IMR-90 (cell line): ENCODE results near the gene AAR2. TPM values are rescaled to one million over a fixed set of nuclear protein-coding genes. Genes with fewer than 3 reads are reported as not detected.

Source experiments
- ATAC-seq: fragments of 200-7000 bp; cut with Tn5 transposase; 2 replicates; pipeline ENCODE4 v1.9.1; 2020; ENCODE audit warnings: low read depth, mild to moderate bottlenecking, moderate library complexity
- BruUV-seq: library from RNA; stranded (reverse); fragments of 400-500 nt; replicated peaks from 2 replicates; lab custom pipeline; 2021; lab: Mats Ljungman, UMichigan
- CTCF ChIA-PET: fragments of 300-600 bp; formaldehyde crosslinking; extraction: SDS; loops from one replicate; lab custom pipeline; 2021; ENCODE audit warnings: antibody characterized with exemption; lab: Yijun Ruan, JAX
- POLR2A ChIA-PET: fragments of 300-600 bp; sonication (Branson Sonifier 250); formaldehyde crosslinking; loops from one replicate; lab custom pipeline; 2022; ENCODE audit warnings: antibody characterized with exemption; ENCODE audit not compliant: unreplicated experiment; lab: Charles Lee
- DNase-seq: peaks from one replicate; pipeline ENCODE4 v3.0.0; 2013
- H2AFZ ChIP-seq: replicated peaks from 2 replicates; pipeline ENCODE3; 2013; ENCODE audit warnings: low read length, mild to moderate bottlenecking; ENCODE audit not compliant: poor library complexity
- H2AK5ac ChIP-seq: 2 replicates; pipeline ENCODE4 v1.6.1; 2013; ENCODE audit warnings: low read depth, low read length, inconsistent platforms
- H2AK9ac ChIP-seq: replicated peaks from 2 replicates; pipeline ENCODE3; 2013; ENCODE audit warnings: mild to moderate bottlenecking, low read depth, low read length, moderate library complexity; ENCODE audit not compliant: poor library complexity
- H2BK120ac ChIP-seq: 2 replicates; pipeline ENCODE4 v1.6.1; 2013; ENCODE audit warnings: low read depth, low read length, inconsistent platforms
- H2BK15ac ChIP-seq: 3 replicates; pipeline ENCODE4 v1.6.1; 2013; ENCODE audit warnings: low read depth, low read length, inconsistent platforms
- H2BK20ac ChIP-seq: 2 replicates; pipeline ENCODE4 v1.6.1; 2013; ENCODE audit warnings: low read depth, mild to moderate bottlenecking, inconsistent platforms, low read length, moderate library complexity
- H2BK5ac ChIP-seq: 2 replicates; pipeline ENCODE4 v1.6.1; 2013; ENCODE audit warnings: mild to moderate bottlenecking, low read depth, low read length, inconsistent platforms; ENCODE audit not compliant: poor library complexity, severe bottlenecking
- H3K14ac ChIP-seq: replicated peaks from 2 replicates; pipeline ENCODE4 v1.6.1; 2013; ENCODE audit warnings: low read depth, low read length, inconsistent platforms
- H3K18ac ChIP-seq: 2 replicates; pipeline ENCODE4 v1.6.1; 2013; ENCODE audit warnings: low read depth, low read length, control low read depth
- H3K23ac ChIP-seq: 2 replicates; pipeline ENCODE4 v1.6.1; 2013; ENCODE audit warnings: low read depth, low read length, inconsistent platforms
- H3K27ac ChIP-seq: 2 replicates; pipeline ENCODE4 v1.5.1; 2013; ENCODE audit warnings: mild to moderate bottlenecking, control low read depth, low read length; ENCODE audit not compliant: insufficient read depth
- H3K27me3 ChIP-seq: 2 replicates; pipeline ENCODE4 v1.6.1; 2013; ENCODE audit warnings: low read length; ENCODE audit not compliant: control insufficient read depth, insufficient read depth
- H3K36me3 ChIP-seq: 2 replicates; pipeline ENCODE4 v1.6.1; 2013; ENCODE audit warnings: low read length, mixed read lengths; ENCODE audit not compliant: control insufficient read depth, insufficient read depth
- H3K4ac ChIP-seq: 2 replicates; pipeline ENCODE4 v1.6.1; 2013; ENCODE audit warnings: low read depth, low read length, inconsistent platforms
- H3K4me1 ChIP-seq: 2 replicates; pipeline ENCODE4 v1.6.1; 2013; ENCODE audit warnings: low read length, mixed read lengths; ENCODE audit not compliant: control insufficient read depth, insufficient read depth
- H3K4me2 ChIP-seq: 2 replicates; pipeline ENCODE4 v1.6.1; 2013; ENCODE audit warnings: low read depth, mild to moderate bottlenecking, control low read depth, low read length, moderate library complexity
- H3K4me3 ChIP-seq: 2 replicates; pipeline ENCODE4 v1.5.1; 2013; ENCODE audit warnings: low read depth, mild to moderate bottlenecking, control low read depth, low read length, moderate library complexity; ENCODE audit not compliant: insufficient read depth
- H3K56ac ChIP-seq: 2 replicates; pipeline ENCODE4 v1.6.1; 2013; ENCODE audit warnings: low read length, inconsistent platforms; ENCODE audit not compliant: insufficient read depth; ENCODE audit errors: extremely low read depth
- H3K79me1 ChIP-seq, 2 experiments: 2 replicates each; pipeline ENCODE4 v1.6.1; 2013; ENCODE audit warnings: low read length in 2 of 2, inconsistent platforms in 1 of 2, low read depth in 1 of 2
- H3K9ac ChIP-seq: 2 replicates; pipeline ENCODE4 v1.6.1; 2013; ENCODE audit warnings: low read depth, low read length, control low read depth
- H3K9me1 ChIP-seq: 2 replicates; pipeline ENCODE4 v1.6.1; 2013; ENCODE audit warnings: low read length, inconsistent platforms; ENCODE audit not compliant: insufficient read depth
- H3K9me3 ChIP-seq: 2 replicates; pipeline ENCODE4 v1.6.1; 2013; ENCODE audit warnings: low read length; ENCODE audit not compliant: control insufficient read depth, insufficient read depth
- H4K20me1 ChIP-seq: 2 replicates; pipeline ENCODE4 v1.6.1; 2013; ENCODE audit warnings: low read length, inconsistent platforms; ENCODE audit not compliant: insufficient read depth
- H4K5ac ChIP-seq: 2 replicates; pipeline ENCODE4 v1.6.1; 2013; ENCODE audit warnings: mild to moderate bottlenecking, low read depth, low read length, control low read depth
- H4K8ac ChIP-seq, 2 experiments: 2 replicates each; pipeline ENCODE4 v1.6.1; 2013; ENCODE audit warnings: low read depth in 2 of 2, low read length in 2 of 2, control low read depth in 1 of 2, inconsistent platforms in 1 of 2
- H4K91ac ChIP-seq: 2 replicates; pipeline ENCODE4 v1.6.1; 2013; ENCODE audit warnings: low read depth, low read length, inconsistent platforms; ENCODE audit not compliant: insufficient read depth
- CEBPB ChIP-seq: IDR thresholded peaks from 2 replicates; pipeline ENCODE4 v1.6.1; 2012; ENCODE audit warnings: low read depth, low read length, improper control_type of control experiment
- FOS ChIP-seq: fragments of 150-350 bp; IDR thresholded peaks from 2 replicates; pipeline ENCODE4 v1.6.1; 2016; ENCODE audit warnings: low read depth, low read length
- MXI1 ChIP-seq: IDR thresholded peaks from 2 replicates; pipeline ENCODE4 v1.6.1; 2012; ENCODE audit warnings: low read depth, mild to moderate bottlenecking, low read length, moderate library complexity, borderline replicate concordance
- SMC3 ChIP-seq: fragments of 150-350 bp; IDR thresholded peaks from 2 replicates; pipeline ENCODE4 v1.6.1; 2016; ENCODE audit warnings: low read depth, mild to moderate bottlenecking, antibody characterized with exemption, low read length, moderate library complexity
- WGBS, 2 experiments: methylation state at CpG; one replicate each; pipeline versions ENCODE4 v1.1.5 to v1.1.7; 2013; ENCODE audit warnings: missing lambda C conversion rate in 2 of 2; ENCODE audit not compliant: insufficient read length in 1 of 2; ENCODE audit errors: extremely low coverage in 2 of 2; 5-methylcytosine and 5-hydroxymethylcytosine counted together
- dilution Hi-C: fragments of 300-500 bp; cut with HindIII; formaldehyde crosslinking; loops from one replicate; pipeline ENCODE4 v1.14.3; 2018; ENCODE audit warnings: low sequenced_read_pairs; ENCODE audit not compliant: unreplicated experiment
- in situ Hi-C: fragments of 300-500 bp; cut with MboI; formaldehyde crosslinking; loops from 3 replicates; pipeline ENCODE4 v1.14.3; 2019; ENCODE audit warnings: low sequenced_read_pairs, inconsistent platforms, mixed read lengths
- intact Hi-C: fragments of 100-400 bp; cut with micrococcal nuclease; formaldehyde crosslinking; loops from 2 replicates; pipeline ENCODE4 v1.10.0; 2022
- polyA plus RNA-seq, 3 experiments: library from polyadenylated mRNA; depleted of rRNA; stranded (reverse); fragments of >200 nt; gene quantifications; 2 replicates each; pipeline ENCODE4 v1.2.3, GENCODE V29; 2012; ENCODE audit warnings: low replicate concordance in 1 of 3
- total RNA-seq: library from RNA; depleted of rRNA; stranded (reverse); fragments of >200 nt; gene quantifications from 2 replicates; pipeline ENCODE4 v1.2.3, GENCODE V29; 2012
- TF ChIP-seq, protein P1 (sequence below): conservative IDR thresholded peaks from 2 replicates; pipeline ENCODE4 v1.5.1; 2012; ENCODE audit warnings: mild to moderate bottlenecking, low read depth, low read length, improper control_type of control experiment

The AAR2 gene
- total and polyA plus RNA-seq, 2 of the 4 experiments (the other 2 are of a cell fraction) = 28.2 to 35.8 TPM

DNA sequence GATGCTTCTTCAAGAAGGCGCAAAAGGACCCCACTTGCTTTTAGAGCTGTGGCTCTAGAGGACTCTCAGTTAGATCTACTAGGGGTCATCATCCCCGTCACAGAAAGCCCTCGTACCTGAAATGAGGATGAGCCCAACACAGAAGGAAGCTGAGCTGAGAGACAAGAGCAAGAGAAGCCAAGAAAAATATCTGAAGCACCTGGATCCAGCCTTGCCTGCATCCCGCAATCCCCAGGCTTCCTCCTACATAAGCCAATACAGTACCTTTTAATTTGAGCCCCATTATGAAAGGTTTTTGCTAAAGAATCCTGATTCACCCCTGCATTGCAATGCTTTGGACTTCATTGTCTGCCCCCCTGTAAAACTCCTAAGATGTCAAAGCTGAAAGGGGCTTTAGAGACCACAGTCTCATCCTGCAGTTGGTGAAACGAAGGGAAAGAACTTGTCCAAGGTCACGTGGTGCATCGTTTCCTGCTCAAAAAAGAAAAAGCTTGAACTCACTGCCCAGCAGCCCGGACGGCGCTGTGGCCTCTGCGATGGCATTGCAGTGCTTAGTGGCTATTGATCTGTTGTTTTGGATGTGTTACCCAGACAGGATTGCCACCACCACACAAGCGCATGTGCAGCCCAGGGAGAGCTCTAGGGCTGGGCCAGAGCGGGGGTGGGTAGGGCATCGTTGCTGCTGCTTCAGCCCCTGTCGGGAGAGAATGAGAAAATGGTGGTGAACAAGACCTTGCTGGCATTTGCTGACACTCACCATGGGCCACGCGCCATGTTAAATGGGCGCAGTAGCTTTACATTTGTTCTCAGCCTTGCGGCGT lies 28.4 kb downstream of the AAR2 start:
- no peaks in the 10 kb centered on the region for H3K36me3 ChIP-seq
- ChIA-PET POLR2A (no interaction called here), CTCF (no interaction called here)
- H3K23ac ChIP-seq = no peak overlapping the region
- dilution Hi-C loops = no loop called here
- no peaks in the 10 kb centered on the region for H3K79me1 ChIP-seq
- intact Hi-C loops = no loop called here
- no peak overlapping the region for H3K14ac ChIP-seq
- no peak overlapping the region for H3K4ac ChIP-seq
- H2BK15ac ChIP-seq = no peak overlapping the region
- DNase-seq (no peak), ATAC-seq (no peak)
- H2AK9ac ChIP-seq = no peak overlapping the region
- no peaks in the 10 kb centered on the region for H4K20me1 ChIP-seq
- no peak overlapping the region for H4K91ac ChIP-seq
- no peak overlapping the region for H2BK20ac ChIP-seq
- no peak overlapping the region for H3K27ac ChIP-seq
- H3K4me3 ChIP-seq = no peak overlapping the region
- no peak overlapping the region for H2AFZ ChIP-seq
- H3K56ac ChIP-seq = no peak overlapping the region
- no peak overlapping the region for H2BK120ac ChIP-seq
- no peaks in the 10 kb centered on the region for H3K9me3 ChIP-seq
- in situ Hi-C loops = no loop called here
- no peak overlapping the region for H3K9ac ChIP-seq
- H2BK5ac ChIP-seq = no peak overlapping the region
- H3K9me1 ChIP-seq = no peaks in the 10 kb centered on the region
- no peaks in the 10 kb centered on the region for H3K4me1 ChIP-seq
- BruUV-seq = no TSS peak
- no peak overlapping the region for H2AK5ac ChIP-seq
- H4K5ac ChIP-seq = no peak overlapping the region
- WGBS, 2 experiments = 81% methylated on average over 7 of the region's 20 CpGs; no CpG with 5 or more reads in 1 of the 2 experiments
- peaks cover 22% of the 10 kb centered on the region for H3K27me3 ChIP-seq
- no peak overlapping the region for H3K18ac ChIP-seq
- TF ChIP-seq MXI1 (no peak), FOS (no peak), CEBPB (no peak), SMC3 (no peak)
- TF ChIP-seq, protein P1, sequence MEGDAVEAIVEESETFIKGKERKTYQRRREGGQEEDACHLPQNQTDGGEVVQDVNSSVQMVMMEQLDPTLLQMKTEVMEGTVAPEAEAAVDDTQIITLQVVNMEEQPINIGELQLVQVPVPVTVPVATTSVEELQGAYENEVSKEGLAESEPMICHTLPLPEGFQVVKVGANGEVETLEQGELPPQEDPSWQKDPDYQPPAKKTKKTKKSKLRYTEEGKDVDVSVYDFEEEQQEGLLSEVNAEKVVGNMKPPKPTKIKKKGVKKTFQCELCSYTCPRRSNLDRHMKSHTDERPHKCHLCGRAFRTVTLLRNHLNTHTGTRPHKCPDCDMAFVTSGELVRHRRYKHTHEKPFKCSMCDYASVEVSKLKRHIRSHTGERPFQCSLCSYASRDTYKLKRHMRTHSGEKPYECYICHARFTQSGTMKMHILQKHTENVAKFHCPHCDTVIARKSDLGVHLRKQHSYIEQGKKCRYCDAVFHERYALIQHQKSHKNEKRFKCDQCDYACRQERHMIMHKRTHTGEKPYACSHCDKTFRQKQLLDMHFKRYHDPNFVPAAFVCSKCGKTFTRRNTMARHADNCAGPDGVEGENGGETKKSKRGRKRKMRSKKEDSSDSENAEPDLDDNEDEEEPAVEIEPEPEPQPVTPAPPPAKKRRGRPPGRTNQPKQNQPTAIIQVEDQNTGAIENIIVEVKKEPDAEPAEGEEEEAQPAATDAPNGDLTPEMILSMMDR = no peak
- H4K8ac ChIP-seq = no peak overlapping the region
- no peak overlapping the region for H3K4me2 ChIP-seq
